GM18909 (cell line): Measurements from ENCODE around the gene CCL1.
"Not testable (repeated sequence)": the region's sequence is repeated elsewhere in the genome, so short reads cannot be mapped to it uniquely, and the experiment has no call there.

Source experiments
- ATAC-seq: cut with Tn5 transposase; IDR thresholded peaks from one replicate; pipeline ENCODE4 v1.9.1; 2021; ENCODE audit warnings: mild to moderate bottlenecking; ENCODE audit not compliant: unreplicated experiment, poor library complexity

Gene CCL1

GRCh38 chr17:34361478-34362061, 1.5 kb downstream of the CCL1 start:
- ATAC-seq = peak; percentile 76

GRCh38 chr17:34360601-34361270, 2.3 kb downstream of the CCL1 start:
- no peak for ATAC-seq

DNA sequence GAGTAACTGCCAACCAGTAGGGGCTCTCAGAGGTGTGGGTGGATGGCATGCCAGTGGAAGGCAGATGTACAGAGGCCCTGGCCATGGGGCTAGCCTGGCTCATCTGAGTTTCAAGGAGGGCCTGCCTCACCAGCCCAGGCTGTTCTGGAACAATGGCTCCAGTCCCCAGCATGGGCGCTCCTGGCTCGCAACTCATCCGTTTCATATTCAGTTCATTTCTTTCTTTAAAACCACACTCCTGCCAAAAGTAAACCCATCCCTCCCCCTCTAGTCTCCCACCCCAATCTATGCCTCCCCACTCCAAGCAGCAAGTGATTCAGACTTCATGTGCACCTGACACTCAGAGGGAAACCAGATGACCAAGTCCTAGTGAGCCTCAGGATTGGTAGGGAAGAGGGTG, 4.4 kb downstream of the CCL1 start:
- no peak for ATAC-seq

DNA sequence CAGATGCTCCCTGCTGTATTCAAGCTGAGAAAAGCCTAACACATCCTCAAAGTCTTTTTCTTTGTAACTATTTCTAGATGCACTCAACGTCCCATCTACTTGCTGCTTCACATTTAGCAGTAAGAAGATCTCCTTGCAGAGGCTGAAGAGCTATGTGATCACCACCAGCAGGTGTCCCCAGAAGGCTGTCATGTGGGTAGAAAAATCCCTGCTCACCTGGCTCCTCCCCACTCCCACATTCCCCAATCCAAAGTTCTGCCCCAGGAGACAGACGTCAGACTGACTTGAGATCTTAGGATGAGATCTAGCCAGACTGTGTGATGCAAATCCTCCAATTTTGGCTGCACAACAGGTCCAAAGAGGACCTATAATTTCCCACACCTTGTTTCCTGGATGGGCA, 5.6 kb downstream of the CCL1 start:
- ATAC-seq = no peak

DNA sequence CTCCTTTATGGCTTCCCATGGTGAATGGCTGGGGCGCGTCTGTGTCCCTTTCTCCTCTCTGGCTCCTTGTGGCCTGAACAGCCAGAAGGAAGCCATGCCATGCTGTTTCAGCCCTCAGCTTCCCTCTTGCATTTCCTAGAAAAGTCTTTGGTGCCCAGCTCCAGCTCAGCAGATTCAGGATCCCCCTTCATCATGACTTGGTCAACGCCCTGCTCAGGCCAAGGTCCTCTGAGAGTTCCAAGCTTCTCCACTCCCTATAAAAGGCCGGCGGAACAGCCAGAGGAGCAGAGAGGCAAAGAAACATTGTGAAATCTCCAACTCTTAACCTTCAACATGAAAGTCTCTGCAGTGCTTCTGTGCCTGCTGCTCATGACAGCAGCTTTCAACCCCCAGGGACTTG, 6.8 kb downstream of the CCL1 start, which contains the start of gene CCL13:
Gene CCL13, plus strand, starts transcription at position 287 of the 400 bp plus-strand sequence. Its CDS starts 47 bp downstream, at position 334.
- ATAC-seq = no peak

DNA sequence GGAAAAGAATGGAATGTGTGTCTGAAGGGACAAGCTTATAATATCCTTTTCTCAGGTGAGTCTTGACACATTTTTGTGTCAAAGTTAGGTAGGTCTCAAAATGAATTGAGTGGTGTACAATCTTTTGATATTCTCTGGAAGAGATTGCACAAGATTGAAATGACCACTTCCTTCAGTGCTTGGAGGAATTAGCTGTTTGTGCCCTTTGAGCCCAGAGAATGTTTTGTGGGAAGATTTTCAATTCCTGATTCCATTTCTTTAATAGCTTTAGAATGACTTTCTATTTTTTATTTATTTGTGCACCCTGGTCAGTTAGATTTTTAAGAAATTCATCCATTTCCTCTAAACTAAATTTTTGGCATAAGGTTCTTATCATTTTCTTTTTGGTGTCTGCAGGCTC, 8.4 kb downstream of the CCL1 start:
- no peak for ATAC-seq

GRCh38 chr17:34352191-34352590, 10.8 kb downstream of the CCL1 start:
- no peak for ATAC-seq

DNA sequence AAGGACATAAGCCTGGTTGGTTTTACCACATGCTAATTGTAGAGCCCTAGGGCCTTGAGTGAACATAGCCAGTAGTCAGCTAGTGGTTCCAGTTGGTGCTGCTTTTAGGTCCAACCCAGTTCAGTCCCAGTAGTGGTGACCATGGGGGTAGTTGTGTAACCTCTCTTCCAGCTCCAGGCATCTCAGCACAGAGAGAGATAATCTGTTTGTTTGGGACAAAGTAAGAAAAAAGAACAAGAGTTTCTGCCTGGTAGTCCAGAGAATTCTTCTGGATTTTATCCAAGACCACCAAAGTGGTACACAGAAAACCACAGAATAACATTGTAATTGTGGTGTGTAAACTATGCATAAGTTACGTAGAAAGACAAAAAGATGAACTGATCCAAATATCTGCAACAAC, 11.9 kb downstream of the CCL1 start:
- ATAC-seq = no peak

DNA sequence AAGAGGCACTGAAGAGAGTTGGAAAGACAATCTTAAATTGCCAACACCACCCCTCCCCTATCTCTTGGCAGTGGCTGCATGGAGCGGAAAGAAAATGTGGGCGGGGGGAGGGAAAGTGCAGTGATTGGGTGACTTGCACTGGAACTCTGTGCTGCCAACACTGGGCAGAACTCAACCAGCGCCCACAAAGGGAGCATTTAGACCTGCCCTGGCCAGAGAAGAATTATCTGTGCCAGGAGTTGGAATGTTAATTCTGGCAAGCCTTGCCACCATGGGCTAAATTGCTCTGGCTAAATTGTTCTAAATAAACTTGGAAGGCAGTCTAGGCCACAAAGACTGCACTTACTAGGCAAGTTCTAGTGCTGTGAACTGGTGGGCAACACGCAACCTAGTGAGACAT, 13.3 kb downstream of the CCL1 start:
- ATAC-seq = no peak

DNA sequence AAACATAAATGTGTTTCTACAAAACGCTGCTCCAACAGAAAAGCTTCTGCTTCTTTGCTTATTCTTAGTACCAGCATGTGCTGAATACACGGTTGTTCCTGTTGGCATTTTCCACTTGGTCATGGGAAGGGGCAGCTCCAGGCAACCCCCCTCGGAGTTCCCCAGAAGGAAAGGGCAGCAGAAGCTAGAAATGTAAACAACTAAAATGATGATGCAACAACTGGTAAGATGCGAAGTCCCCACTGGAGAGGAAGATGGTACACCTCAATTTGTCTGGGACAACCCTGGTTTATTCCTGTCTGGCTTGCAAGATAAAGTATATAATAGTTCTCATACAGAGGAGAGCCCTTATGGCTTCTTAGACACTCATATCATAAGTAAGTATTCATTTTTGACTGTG, 16.0 kb downstream of the CCL1 start:
- ATAC-seq = no peak

GRCh38 chr17:34341916-34342315, 21.1 kb downstream of the CCL1 start:
- no peak for ATAC-seq

GRCh38 chr17:34339138-34339770, 23.8 kb downstream of the CCL1 start:
- ATAC-seq = no peak

DNA sequence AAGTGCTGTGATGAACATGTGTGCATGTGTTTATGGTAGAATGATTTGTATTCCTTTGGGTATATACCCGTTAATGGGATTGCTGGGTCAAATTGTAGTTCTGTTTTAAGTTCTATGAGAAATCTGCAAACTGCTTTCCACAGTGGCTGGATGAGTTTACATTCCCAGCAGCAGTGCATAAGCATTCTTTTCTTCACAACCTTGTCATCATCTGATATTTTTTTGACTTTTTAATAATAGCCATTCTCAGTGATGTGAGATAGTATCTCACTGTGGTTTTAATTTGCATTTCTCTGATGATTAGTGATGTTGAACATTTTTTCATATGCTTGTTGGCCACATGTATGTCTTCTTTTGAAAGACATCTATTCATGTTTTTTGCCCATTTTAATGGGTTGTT, 25.3 kb downstream of the CCL1 start:
- ATAC-seq = no peak

DNA sequence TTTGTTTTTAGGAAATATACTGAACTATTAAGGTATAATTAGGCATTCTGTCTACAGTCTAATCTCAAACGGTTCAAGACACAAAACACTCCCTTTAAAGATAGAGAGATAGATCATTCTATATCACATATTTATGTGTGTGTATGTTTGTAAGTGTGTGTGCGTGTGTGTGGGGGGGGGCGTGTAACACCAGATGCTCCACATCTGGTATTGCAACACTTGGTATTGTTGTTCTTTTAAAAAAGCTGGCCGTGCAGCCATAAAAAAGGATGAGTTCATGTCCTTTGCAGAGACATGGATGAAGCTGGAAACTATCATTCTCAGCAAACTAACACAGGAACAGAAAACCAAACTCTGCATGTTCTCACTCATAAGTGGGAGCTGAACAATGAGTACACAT, 35.5 kb downstream of the CCL1 start:
- not testable (repeated sequence) for ATAC-seq

- ATAC-seq = no peak
Measured at GRCh38 chr17:34321964-34322363, 41.1 kb downstream of the CCL1 start.

DNA sequence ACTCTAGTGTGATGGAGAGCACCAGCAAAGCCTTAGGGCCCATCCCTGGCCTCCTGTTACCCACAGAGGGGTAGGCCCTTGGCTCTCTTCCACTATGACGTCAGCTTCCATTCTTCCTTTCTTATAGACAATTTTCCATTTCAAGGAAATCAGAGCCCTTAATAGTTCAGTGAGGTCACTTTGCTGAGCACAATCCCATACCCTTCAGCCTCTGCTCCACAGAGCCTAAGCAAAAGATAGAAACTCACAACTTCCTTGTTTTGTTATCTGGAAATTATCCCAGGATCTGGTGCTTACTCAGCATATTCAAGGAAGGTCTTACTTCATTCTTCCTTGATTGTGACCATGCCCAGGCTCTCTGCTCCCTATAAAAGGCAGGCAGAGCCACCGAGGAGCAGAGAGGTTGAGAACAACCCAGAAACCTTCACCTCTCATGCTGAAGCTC, 44.0 kb downstream of the CCL1 start, which contains the start of gene CCL8:
Gene CCL8, plus strand, starts transcription at position 397 of the 445 bp plus-strand sequence. CDS start 67 bp downstream, outside the sequence.
- no peak for ATAC-seq

GRCh38 chr17:34318474-34318873, 44.6 kb downstream of the CCL1 start:
- no peak for ATAC-seq

- ATAC-seq = no peak
Measured at GRCh38 chr17:34314279-34314678, 48.8 kb downstream of the CCL1 start.

DNA sequence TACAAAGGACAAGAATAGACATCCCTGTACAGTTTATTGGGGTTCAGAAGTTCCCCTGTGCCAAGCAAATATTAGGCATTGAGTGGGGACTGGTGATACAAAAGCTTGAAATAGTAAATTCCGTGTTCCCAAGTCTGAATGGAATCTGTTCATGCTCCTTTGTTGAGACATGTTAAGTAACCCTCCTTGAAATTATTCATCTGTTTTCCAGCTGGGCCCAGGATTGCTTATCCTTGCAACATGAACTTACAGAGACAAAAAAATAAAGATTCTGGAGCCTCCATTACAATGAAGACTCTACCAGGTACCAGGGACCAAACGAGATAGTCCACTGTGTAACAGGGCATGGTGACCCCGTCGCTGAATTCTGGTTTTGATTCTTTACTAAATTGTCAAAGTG, 49.9 kb downstream of the CCL1 start:
- no peak for ATAC-seq

- ATAC-seq = no peak
Measured at GRCh38 chr17:34312080-34312479, 51.0 kb downstream of the CCL1 start.

- ATAC-seq = no peak
Measured at GRCh38 chr17:34311291-34311690, 51.7 kb downstream of the CCL1 start.
